K562 (cell line): ENCODE data around the gene TMEM161B. TPM values are rescaled to one million over a fixed set of nuclear protein-coding genes. Genes with fewer than 3 reads are reported as not detected.

ENCODE experiments used
- ATAC-seq: fragments of 200-7000 bp; cut with Tn5 transposase; 3 replicates; pipeline ENCODE4 v1.9.1; 2020; ENCODE audit warnings: moderate library complexity
- BruUV-seq: library from RNA; stranded (reverse); fragments of 400-500 nt; replicated peaks from 2 replicates; lab custom pipeline; 2021; lab: Mats Ljungman, UMichigan
- CTCF ChIA-PET: fragments of 300-600 bp; formaldehyde crosslinking; extraction: SDS; loops from one replicate; lab custom pipeline; 2021; ENCODE audit warnings: low intra/inter-chr PET ratio; lab: Yijun Ruan, JAX
- POLR2A ChIA-PET: fragments of 300-600, 350-650 bp; sonication (Branson Sonifier 250); formaldehyde crosslinking; extraction: SDS; loops from one replicate; lab custom pipeline; 2021; ENCODE audit warnings: antibody characterized with exemption, inconsistent platforms; lab: Yijun Ruan, JAX
- DNase-seq, 4 experiments: peaks; one replicate each; pipeline versions ENCODE4 v3.0.0 to v3.0.0-alpha.2; 2011 to 2018; ENCODE audit warnings: low spot score in 3 of 4, mixed read lengths in 3 of 4; ENCODE audit errors: extremely low read depth in 1 of 4
- FAIRE-seq: peaks from 2 replicates; lab custom pipeline; 2011; peaks lifted over from hg19 to GRCh38; lab: Jason Lieb, UNC
- H2AFZ ChIP-seq: 2 replicates; pipeline ENCODE4 v1.6.0; 2011; ENCODE audit warnings: low read depth, low read length, control low read depth, inconsistent platforms
- H3K27ac ChIP-seq: fragments of 200-600 bp; 3 replicates; pipeline ENCODE4 v1.8.0; 2011; ENCODE audit warnings: low read depth, mild to moderate bottlenecking, control low read depth, inconsistent platforms, low read length, moderate library complexity, mixed read lengths; ENCODE audit errors: extremely low read depth
- H3K27me3 ChIP-seq, 2 experiments: fragments of 300-600 bp in 1 of 2; 2 replicates in 1 of 2; 3 replicates in 1 of 2; pipeline versions ENCODE4 v1.6.0 to v1.8.0; 2011; ENCODE audit warnings: inconsistent platforms in 2 of 2, low read length in 2 of 2, mild to moderate bottlenecking in 1 of 2, mixed read lengths in 1 of 2, moderate library complexity in 1 of 2; ENCODE audit not compliant: control insufficient read depth in 2 of 2, insufficient read depth in 2 of 2
- H3K36me3 ChIP-seq: fragments of 300-600 bp; 3 replicates; pipeline ENCODE4 v1.8.0; 2011; ENCODE audit warnings: mild to moderate bottlenecking, low read length, inconsistent platforms; ENCODE audit not compliant: control insufficient read depth, insufficient read depth
- H3K4me1 ChIP-seq, 2 experiments: fragments of 200-600 bp in 1 of 2; replicated peaks in 1 of 2; 2 replicates in 1 of 2; 3 replicates in 1 of 2; pipeline versions ENCODE4 v1.5.1 to v1.8.0; 2011; ENCODE audit warnings: inconsistent platforms in 2 of 2, low read length in 2 of 2, mild to moderate bottlenecking in 1 of 2, mixed read lengths in 1 of 2, moderate library complexity in 1 of 2; ENCODE audit not compliant: control insufficient read depth in 2 of 2, insufficient read depth in 2 of 2
- H3K4me2 ChIP-seq: 2 replicates; pipeline ENCODE4 v1.6.1; 2011; ENCODE audit warnings: low read length, control low read depth, inconsistent platforms, mixed read lengths; ENCODE audit not compliant: insufficient read depth
- H3K4me3 ChIP-seq: fragments of 200-600 bp; sonication (generic), shearing (Covaris generic); 2 replicates; pipeline ENCODE4 v1.5.1; 2016; ENCODE audit warnings: control low read depth, inconsistent platforms
- H3K79me2 ChIP-seq: fragments of 200-600 bp; 3 replicates; pipeline ENCODE4 v1.8.0; 2011; ENCODE audit warnings: low read length, inconsistent platforms; ENCODE audit not compliant: control insufficient read depth, insufficient read depth
- H3K9ac ChIP-seq, 2 experiments: 2 replicates each; pipeline versions ENCODE4 v1.6.0 to v1.6.1; 2011; ENCODE audit warnings: low read depth in 2 of 2, low read length in 2 of 2, control low read depth in 1 of 2, inconsistent platforms in 1 of 2, mild to moderate bottlenecking in 1 of 2, mixed read lengths in 1 of 2; ENCODE audit not compliant: insufficient read depth in 1 of 2
- H3K9me1 ChIP-seq: one replicate; pipeline ENCODE4 v1.6.0; 2011; ENCODE audit warnings: inconsistent platforms, mild to moderate bottlenecking, low read length, moderate library complexity; ENCODE audit not compliant: control insufficient read depth, insufficient read depth
- H3K9me3 ChIP-seq: replicated peaks from 2 replicates; pipeline ENCODE4 v1.5.1; 2011; ENCODE audit warnings: low read depth, low read length, inconsistent platforms; ENCODE audit not compliant: control insufficient read depth, insufficient read depth
- H4K20me1 ChIP-seq: replicated peaks from 2 replicates; pipeline ENCODE4 v1.6.1; 2011; ENCODE audit warnings: low read length, inconsistent platforms, mixed read lengths; ENCODE audit not compliant: control insufficient read depth, insufficient read depth
- CBFA2T2 ChIP-seq: fragments of 450-650 bp; conservative IDR thresholded peaks from 2 replicates; pipeline ENCODE4 v1.6.1; 2017; ENCODE audit warnings: mild to moderate bottlenecking
- CREB1 ChIP-seq, 2 experiments: sonication (generic) in 1 of 2; formaldehyde crosslinking in 1 of 2; IDR thresholded peaks; 2 replicates each; pipeline versions ENCODE4 v1.6.1 to v1.8.0; 2012 to 2022; ENCODE audit warnings: inconsistent platforms in 1 of 2, mild to moderate bottlenecking in 1 of 2, missing genetic modification reagents in 1 of 2, moderate library complexity in 1 of 2
- FOSL1 ChIP-seq: fragments of 200-800 bp; sonication (Bioruptor generic); conservative IDR thresholded peaks from 2 replicates; pipeline ENCODE4 v1.6.1; 2016; ENCODE audit warnings: missing genetic modification characterization, missing compliant biosample characterization
- HOMEZ ChIP-seq: fragments of 250-450 bp; sonication (Bioruptor Pico); IDR thresholded peaks from 2 replicates; pipeline ENCODE4 v1.4.0; 2020; ENCODE audit warnings: mild to moderate bottlenecking, moderate library complexity
- KDM1A ChIP-seq, 2 experiments: fragments of 450-650 bp; IDR thresholded peaks; 2 replicates each; pipeline ENCODE4 v1.6.1; 2016; ENCODE audit warnings: mild to moderate bottlenecking in 2 of 2
- MECOM ChIP-seq: fragments of 250-450 bp; sonication (Bioruptor Pico); IDR thresholded peaks from 2 replicates; pipeline ENCODE4 v1.8.0; 2022; ENCODE audit warnings: inconsistent platforms
- MLX ChIP-seq, 2 experiments: fragments of 450-650 bp in 1 of 2; sonication (generic) in 1 of 2; formaldehyde crosslinking; conservative IDR thresholded peaks; 2 replicates each; pipeline versions ENCODE4 v1.4.0 to v1.8.1; 2020 to 2022; ENCODE audit warnings: mild to moderate bottlenecking in 1 of 2, missing genetic modification reagents in 1 of 2
- MXD1 ChIP-seq: fragments of 250-450 bp; sonication (Bioruptor Pico); IDR thresholded peaks from 2 replicates; pipeline ENCODE4 v1.8.0; 2021; ENCODE audit warnings: borderline replicate concordance, mild to moderate bottlenecking, moderate library complexity; ENCODE audit not compliant: poor library complexity, severe bottlenecking
- SAFB ChIP-seq: fragments of 200-400 bp; formaldehyde crosslinking; IDR thresholded peaks from 2 replicates; pipeline ENCODE4 v1.6.1; 2017; ENCODE audit warnings: low read depth, low read length, borderline replicate concordance
- SLC30A9 ChIP-seq: fragments of 250-450 bp; sonication (Bioruptor Pico); IDR thresholded peaks from 2 replicates; pipeline ENCODE4 v1.8.0; 2022; ENCODE audit warnings: mild to moderate bottlenecking, moderate library complexity
- SP1 ChIP-seq: sonication (generic); formaldehyde crosslinking; IDR thresholded peaks from 2 replicates; pipeline ENCODE4 v1.8.1; 2022; ENCODE audit warnings: mild to moderate bottlenecking, missing genetic modification reagents
- WGBS: fragments of 100-300 bp; shearing (Covaris generic); methylation state at CpG from one replicate; pipeline ENCODE4 v1.1.6; 2016; ENCODE audit warnings: low coverage, mixed read lengths; ENCODE audit not compliant: insufficient coverage; ENCODE audit errors: missing lambda C conversion rate; 5-methylcytosine and 5-hydroxymethylcytosine counted together
- in situ Hi-C: fragments of 300-500 bp; cut with MboI; formaldehyde crosslinking; loops from 4 replicates; pipeline ENCODE4 v1.15.0; 2018; ENCODE audit warnings: inconsistent platforms, mixed read lengths
- intact Hi-C: fragments of 100-400 bp; cut with micrococcal nuclease; formaldehyde crosslinking; loops from 2 replicates; pipeline ENCODE4 v1.14.2; 2022
- polyA plus RNA-seq, 8 experiments: library from polyadenylated mRNA; depleted of rRNA in 4 of 8; stranded (reverse) in 5 of 8; unstranded in 3 of 8; fragments of >200 nt; fragmentation: Nextera tagmentation in 2 of 8; fragmentation: Illumina TruSeq in 1 of 8; extraction: Ambion mirVana in 2 of 8; extraction: Trizol in 1 of 8; gene quantifications; 2 replicates each; pipeline versions ENCODE4 v1.2.1 to v1.2.3, GENCODE V29; 2011 to 2014; ENCODE audit warnings: inconsistent platforms in 1 of 8, missing spikeins in 1 of 8
- total RNA-seq, 7 experiments: library from RNA; depleted of rRNA in 6 of 7; stranded (reverse); fragments of >200 nt in 6 of 7; fragmentation: Illumina TruSeq in 2 of 7; extraction: Trizol in 2 of 7; gene quantifications; 2 replicates each; pipeline versions ENCODE4 v1.2.1 to v1.2.3, GENCODE V29; 2011 to 2021; ENCODE audit warnings: low replicate concordance in 1 of 7

TMEM161B gene
- total and polyA plus RNA-seq, 9 of the 15 experiments (the other 6 are each of a cell fraction or from before 2014, with no cell fraction given), result 18.9 to 57.1 (median 40.6) TPM

GRCh38 chr5:88276378-88276777, 7.7 kb upstream of the TMEM161B start:
- no peak overlapping the region for H3K9ac ChIP-seq
- H3K79me2 ChIP-seq, result peaks cover 11% of the 10 kb centered on the region
- no peaks in the 10 kb centered on the region for H3K9me1 ChIP-seq
- no peak for TF ChIP-seq SAFB
- TF ChIP-seq SP1, result no peak
- no peak for TF ChIP-seq CBFA2T2
- no peak for TF ChIP-seq MLX (CRISPR knock-in tag; conservative IDR thresholded peaks at IDR 0.05)
- TF ChIP-seq SLC30A9 (CRISPR knock-in tag), result no peak
- no peak for TF ChIP-seq HOMEZ
- no peak for TF ChIP-seq FOSL1 (tag)
- TF ChIP-seq MXD1, result no peak
- no peak for TF ChIP-seq MECOM (CRISPR knock-in tag)
- TF ChIP-seq CREB1 (IDR thresholded peaks at IDR 0.05), result no peak
- no peak for TF ChIP-seq CREB1 (CRISPR knock-in tag; IDR thresholded peaks at IDR 0.05)
- TF ChIP-seq KDM1A (IDR thresholded peaks at IDR 0.05), result no peak
- no peak overlapping the region for H3K4me3 ChIP-seq
- ATAC-seq, result no peak
- intact Hi-C loops, result no loop called here
- no peaks in the 10 kb centered on the region for H3K9me3 ChIP-seq
- H3K27me3 ChIP-seq, result no peaks in the 10 kb centered on the region
- H4K20me1 ChIP-seq, result no peaks in the 10 kb centered on the region
- WGBS, result 92% methylated on average over 1 of the region's 1 CpG
- in situ Hi-C loops, result no loop called here
- no peak for DNase-seq
- peaks cover 0 to 2% of the 10 kb centered on the region in 2 experiments; a peak in 1 of 5 replicates for H3K4me1 ChIP-seq
- BruUV-seq, result no TSS peak
- H2AFZ ChIP-seq, result no peak overlapping the region
- peaks cover 38% of the 10 kb centered on the region for H3K36me3 ChIP-seq
- ChIA-PET POLR2A (no interaction called here), CTCF (no interaction called here)
- H3K27ac ChIP-seq, result no peak overlapping the region
- no peak overlapping the region for H3K4me2 ChIP-seq
- FAIRE-seq, result no peak
